Fibroblast of lung (primary cell): ENCODE data around the gene POFUT1.

Experiments
- CTCF ChIP-seq, 2 donors: IDR thresholded peaks in 1 of 2; conservative IDR thresholded peaks in 1 of 2; 1 replicate in 1 of 2; 2 replicates in 1 of 2; pipeline ENCODE4 v1.5.1; 2011 to 2012; ENCODE audit warnings: low read length in 2 of 2, control low read depth in 1 of 2, inconsistent platforms in 1 of 2, low read depth in 1 of 2, mild to moderate bottlenecking in 1 of 2
- EZH2 ChIP-seq: IDR thresholded peaks from 2 replicates; pipeline ENCODE4 v1.5.1; 2012; ENCODE audit warnings: low read length, control low read depth, mild to moderate bottlenecking; ENCODE audit errors: missing control alignments

DNA sequence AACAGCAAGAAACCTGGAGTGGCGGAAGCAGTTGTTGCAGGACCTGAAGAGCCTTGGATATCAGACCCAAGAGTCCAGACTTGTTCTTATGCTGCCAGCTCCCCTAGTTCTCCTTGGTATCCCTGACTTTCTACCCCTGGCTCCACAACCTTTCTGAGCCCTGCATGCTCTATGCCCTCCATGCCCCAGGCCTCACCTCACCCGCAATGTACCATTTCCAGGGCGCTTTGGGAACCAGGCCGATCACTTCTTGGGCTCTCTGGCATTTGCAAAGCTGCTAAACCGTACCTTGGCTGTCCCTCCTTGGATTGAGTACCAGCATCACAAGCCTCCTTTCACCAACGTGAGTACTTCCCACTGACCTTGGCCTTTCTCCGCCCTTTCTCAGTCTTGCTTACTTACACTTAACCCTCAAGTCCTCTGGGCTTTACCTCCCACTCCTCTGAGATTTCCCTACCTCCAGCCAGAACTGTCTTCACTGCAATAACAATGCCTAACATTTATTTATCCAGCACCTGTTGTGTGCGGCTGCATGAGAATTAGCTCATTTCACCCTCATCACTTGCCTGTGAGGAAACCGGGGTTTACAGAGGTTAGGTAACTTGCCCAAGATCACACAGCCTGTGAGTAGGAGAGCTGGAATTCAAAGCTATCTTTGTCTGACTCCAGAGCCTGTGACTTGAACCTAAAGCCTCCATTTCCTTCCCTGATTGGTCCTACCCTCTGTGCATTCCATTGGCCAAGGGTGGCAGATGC lies 2.3 kb downstream of the POFUT1 start:
- TF ChIP-seq CTCF (conservative IDR thresholded peaks at IDR 0.05 in 1 of 2, IDR thresholded peaks at IDR 0.05 in 1 of 2; ENCODE audit: low read depth in 1 of 2, low read length in 2 of 2): no peak
- TF ChIP-seq EZH2: no peak
